H1 (cell line): ENCODE data around the gene VSTM2L. TPM values are rescaled to one million over a fixed set of nuclear protein-coding genes. Genes with fewer than 3 reads are reported as not detected.

Experiments used
- polyA plus RNA-seq, 7 experiments: library from polyadenylated mRNA; depleted of rRNA in 3 of 7; stranded (reverse) in 5 of 7; unstranded in 2 of 7; fragments of >200 nt in 5 of 7; fragments of 200-250 nt in 2 of 7; gene quantifications; 1 replicate in 5 of 7; 2 replicates in 1 of 7; 4 replicates in 1 of 7; pipeline versions ENCODE4 v1.2.1 to v1.2.3, GENCODE V29; 2011 to 2013; ENCODE audit warnings: missing spikeins in 2 of 7, mixed read lengths in 2 of 7
- total RNA-seq: library from RNA; stranded (reverse); fragmentation: NEBNext Ultra II Directional; extraction: Animal tissue kit (Norgen Biotek cat#: 25700); gene quantifications from 2 replicates; pipeline ENCODE4 v1.2.1, GENCODE V29; 2021

The VSTM2L gene
- total and polyA plus RNA-seq, 2 of the 8 experiments (the other 6 are each of a cell fraction or from before 2014, with no cell fraction given): 1.3 to 3.2 TPM

Other genes starting within 250 kb of the VSTM2L start
- gene CTNNBL1, start 209.1 kb upstream of the VSTM2L start, total RNA-seq: 70.4 and 81.6 TPM in 2 replicates
- 14.4 and 19.6 TPM in 2 replicates for gene CTNNBL1, start 209.1 kb upstream of the VSTM2L start, polyA plus RNA-seq (2011; rRNA removed)
- 47.0 TPM in 2 replicates for gene TTI1, start 130.3 kb downstream of the VSTM2L start, total RNA-seq
- 34.1 and 38.7 TPM in 2 replicates for gene TTI1, start 130.3 kb downstream of the VSTM2L start, polyA plus RNA-seq (2011; rRNA removed)
- gene RPRD1B, start 130.6 kb downstream of the VSTM2L start, total RNA-seq: 17.7 and 20.9 TPM in 2 replicates
- 10.1 and 10.3 TPM in 2 replicates for gene RPRD1B, start 130.6 kb downstream of the VSTM2L start, polyA plus RNA-seq (2011; rRNA removed)